K562 (cell line): ENCODE data around the gene KATNB1. TPM values are rescaled to one million over a fixed set of nuclear protein-coding genes. Genes with fewer than 3 reads are reported as not detected.

ENCODE experiments used
- CREB3 ChIP-seq: fragments of 450-650 bp; conservative IDR thresholded peaks from 2 replicates; pipeline ENCODE4 v1.6.1; 2016; ENCODE audit warnings: missing genetic modification characterization, low read depth, mild to moderate bottlenecking, missing compliant biosample characterization, moderate library complexity
- E2F1 ChIP-seq: sonication (generic); formaldehyde crosslinking; IDR thresholded peaks from 2 replicates; pipeline ENCODE4 v1.8.1; 2023; ENCODE audit warnings: mild to moderate bottlenecking, missing genetic modification reagents, moderate library complexity
- ESRRB ChIP-seq: fragments of 250-450 bp; sonication (Bioruptor Pico); IDR thresholded peaks from 2 replicates; pipeline ENCODE4 v1.5.0; 2020; ENCODE audit warnings: mild to moderate bottlenecking, moderate library complexity, borderline replicate concordance
- FOXA1 ChIP-seq: fragments of 450-650 bp; IDR thresholded peaks from 2 replicates; pipeline ENCODE4 v1.6.1; 2016; ENCODE audit warnings: mild to moderate bottlenecking, borderline replicate concordance
- FOXP4 ChIP-seq: sonication (generic); formaldehyde crosslinking; IDR thresholded peaks from 2 replicates; pipeline ENCODE4 v1.8.0; 2022; ENCODE audit warnings: mild to moderate bottlenecking, missing genetic modification reagents, borderline replicate concordance
- HBP1 ChIP-seq: fragments of 450-650 bp; formaldehyde crosslinking; IDR thresholded peaks from 2 replicates; pipeline ENCODE4 v1.4.0; 2022; ENCODE audit warnings: missing genetic modification characterization
- MCM7 ChIP-seq, 2 experiments: fragments of 450-650 bp; IDR thresholded peaks; 2 replicates each; pipeline ENCODE4 v1.6.1; 2016 to 2018
- OTX1 ChIP-seq: fragments of 450-650 bp; formaldehyde crosslinking; IDR thresholded peaks from 2 replicates; pipeline ENCODE4 v1.4.0; 2022; ENCODE audit warnings: mild to moderate bottlenecking
- PATZ1 ChIP-seq: fragments of 250-450 bp; sonication (Bioruptor Pico); IDR thresholded peaks from 2 replicates; pipeline ENCODE4 v1.5.0; 2020; ENCODE audit warnings: mild to moderate bottlenecking, borderline replicate concordance
- POLR2H ChIP-seq: IDR thresholded peaks from 2 replicates; pipeline ENCODE4 v1.6.1; 2016; ENCODE audit warnings: missing genetic modification characterization, low read depth, mild to moderate bottlenecking, control low read depth, missing compliant biosample characterization, moderate library complexity
- PRDM10 ChIP-seq: fragments of 450-650 bp; IDR thresholded peaks from 2 replicates; pipeline ENCODE4 v1.6.1; 2018; ENCODE audit not compliant: partially characterized antibody
- STAG1 ChIP-seq: sonication (generic); formaldehyde crosslinking; IDR thresholded peaks from 2 replicates; pipeline ENCODE4 v1.5.0; 2020; ENCODE audit warnings: missing genetic modification reagents, borderline replicate concordance
- ZC3H4 ChIP-seq: sonication (generic); formaldehyde crosslinking; IDR thresholded peaks from 2 replicates; pipeline ENCODE4 v1.9.0; 2021; ENCODE audit warnings: missing genetic modification reagents, borderline replicate concordance
- ZNF12 ChIP-seq: sonication (generic); formaldehyde crosslinking; IDR thresholded peaks from 2 replicates; pipeline ENCODE4 v1.4.0; 2020; ENCODE audit warnings: mild to moderate bottlenecking, missing genetic modification reagents
- ZNF431 ChIP-seq: sonication (generic); formaldehyde crosslinking; IDR thresholded peaks from 2 replicates; pipeline ENCODE4 v1.8.0; 2022; ENCODE audit warnings: mild to moderate bottlenecking, missing genetic modification reagents
- polyA plus RNA-seq, 8 experiments: library from polyadenylated mRNA; depleted of rRNA in 4 of 8; stranded (reverse) in 5 of 8; unstranded in 3 of 8; fragments of >200 nt; fragmentation: Nextera tagmentation in 2 of 8; fragmentation: Illumina TruSeq in 1 of 8; extraction: Ambion mirVana in 2 of 8; extraction: Trizol in 1 of 8; gene quantifications; 2 replicates each; pipeline versions ENCODE4 v1.2.1 to v1.2.3, GENCODE V29; 2011 to 2014; ENCODE audit warnings: inconsistent platforms in 1 of 8, missing spikeins in 1 of 8
- total RNA-seq, 7 experiments: library from RNA; depleted of rRNA in 6 of 7; stranded (reverse); fragments of >200 nt in 6 of 7; fragmentation: Illumina TruSeq in 2 of 7; extraction: Trizol in 2 of 7; gene quantifications; 2 replicates each; pipeline versions ENCODE4 v1.2.1 to v1.2.3, GENCODE V29; 2011 to 2021; ENCODE audit warnings: low replicate concordance in 1 of 7

The KATNB1 gene
- total and polyA plus RNA-seq, 9 of the 15 experiments (the other 6 are each of a cell fraction or from before 2014, with no cell fraction given): 1.2 to 52.6 (median 21.9) TPM

- no peak for TF ChIP-seq MCM7 (IDR thresholded peaks at IDR 0.05)
- no peak for TF ChIP-seq OTX1 (CRISPR knock-in tag)
- TF ChIP-seq FOXP4 (CRISPR knock-in tag): no peak
- peak; percentile 3 for TF ChIP-seq PRDM10
- TF ChIP-seq STAG1 (CRISPR knock-in tag): no peak
- TF ChIP-seq E2F1: no peak
- TF ChIP-seq ZC3H4 (CRISPR knock-in tag): no peak
- TF ChIP-seq ZNF12 (CRISPR knock-in tag): no peak
- TF ChIP-seq HBP1: peak; percentile 79
- TF ChIP-seq CREB3 (tag): no peak
- no peak for TF ChIP-seq POLR2H (tag)
- TF ChIP-seq FOXA1: no peak
- no peak for TF ChIP-seq PATZ1
- no peak for TF ChIP-seq ESRRB (CRISPR knock-in tag)
- TF ChIP-seq ZNF431 (CRISPR knock-in tag): no peak
Measured at GRCh38 chr16:57735755-57736418, at the start of gene KATNB1 (continued).
